DOHH2 (cell line): ENCODE results near the gene ZBTB7C.

Experiments
- CTCF ChIP-seq: fragments of 200-600 bp; sonication (generic); IDR thresholded peaks from one replicate; pipeline ENCODE4 v1.5.1; 2014; ENCODE audit warnings: antibody characterized with exemption, mild to moderate bottlenecking, low read depth, low read length; ENCODE audit not compliant: poor library complexity, severe bottlenecking
- EZH2phosphoT487 ChIP-seq: fragments of 200-600 bp; sonication (generic); IDR thresholded peaks from 2 replicates; pipeline ENCODE4 v1.6.1; 2017; ENCODE audit warnings: borderline replicate concordance, mild to moderate bottlenecking, antibody characterized with exemption, low read length, moderate library complexity, mixed read lengths

GRCh38 chr18:48142353-48142752, 266.8 kb downstream of the ZBTB7C start:
- TF ChIP-seq CTCF (no peak), EZH2phosphoT487 (no peak)
